ENCODE results near the gene NMT1. TPM values are rescaled to one million over a fixed set of nuclear protein-coding genes. Genes with fewer than 3 reads are reported as not detected.

The NMT1 gene
- total and polyA plus RNA-seq, 2 of the 13 experiments (the other 11 are each of a cell fraction or from before 2014, with no cell fraction given), result 75.7 to 142 TPM

DNA sequence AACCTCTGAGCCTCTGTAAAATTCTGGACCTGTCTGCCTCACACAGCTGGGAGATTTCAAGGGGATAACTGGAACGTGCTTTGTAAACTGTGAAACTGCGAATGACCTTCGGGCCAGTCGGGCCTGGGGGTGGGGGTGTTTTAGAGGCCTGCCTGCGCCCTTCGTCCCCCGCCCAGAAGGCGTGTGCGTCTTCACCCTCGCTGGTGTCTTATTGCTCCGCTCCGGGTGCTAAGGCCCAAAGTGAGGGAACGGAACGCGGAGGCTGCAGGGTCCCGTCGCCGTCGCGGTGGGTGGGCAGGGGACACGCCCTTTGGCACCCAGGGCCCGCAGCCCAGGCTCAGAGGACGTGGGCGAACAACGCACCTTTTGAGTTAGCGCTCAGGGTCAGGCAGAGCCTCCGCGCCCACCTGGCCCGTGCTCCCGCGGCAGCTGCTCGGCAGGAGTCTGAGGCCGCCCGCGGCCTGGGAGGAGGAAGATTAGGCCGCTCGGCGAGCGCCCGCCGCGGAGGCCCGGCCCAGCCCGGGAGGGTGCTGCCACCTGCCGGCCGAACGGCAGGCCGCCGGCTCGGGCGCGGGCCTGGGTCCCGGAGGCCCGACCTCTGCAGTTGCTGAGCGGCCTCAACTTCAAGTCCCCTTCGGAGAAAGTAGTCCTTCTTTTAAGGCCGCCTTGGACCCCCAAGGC lies 39.4 kb upstream of the NMT1 start (continued):
- TF ChIP-seq, protein P1, sequence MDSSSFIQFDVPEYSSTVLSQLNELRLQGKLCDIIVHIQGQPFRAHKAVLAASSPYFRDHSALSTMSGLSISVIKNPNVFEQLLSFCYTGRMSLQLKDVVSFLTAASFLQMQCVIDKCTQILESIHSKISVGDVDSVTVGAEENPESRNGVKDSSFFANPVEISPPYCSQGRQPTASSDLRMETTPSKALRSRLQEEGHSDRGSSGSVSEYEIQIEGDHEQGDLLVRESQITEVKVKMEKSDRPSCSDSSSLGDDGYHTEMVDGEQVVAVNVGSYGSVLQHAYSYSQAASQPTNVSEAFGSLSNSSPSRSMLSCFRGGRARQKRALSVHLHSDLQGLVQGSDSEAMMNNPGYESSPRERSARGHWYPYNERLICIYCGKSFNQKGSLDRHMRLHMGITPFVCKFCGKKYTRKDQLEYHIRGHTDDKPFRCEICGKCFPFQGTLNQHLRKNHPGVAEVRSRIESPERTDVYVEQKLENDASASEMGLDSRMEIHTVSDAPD (CRISPR knock-in tag; IDR thresholded peaks at IDR 0.05), result no peak
- no peak for TF ChIP-seq ZNF570 (CRISPR knock-in tag; IDR thresholded peaks at IDR 0.05; ENCODE audit: borderline replicate concordance)
- TF ChIP-seq, protein P2, sequence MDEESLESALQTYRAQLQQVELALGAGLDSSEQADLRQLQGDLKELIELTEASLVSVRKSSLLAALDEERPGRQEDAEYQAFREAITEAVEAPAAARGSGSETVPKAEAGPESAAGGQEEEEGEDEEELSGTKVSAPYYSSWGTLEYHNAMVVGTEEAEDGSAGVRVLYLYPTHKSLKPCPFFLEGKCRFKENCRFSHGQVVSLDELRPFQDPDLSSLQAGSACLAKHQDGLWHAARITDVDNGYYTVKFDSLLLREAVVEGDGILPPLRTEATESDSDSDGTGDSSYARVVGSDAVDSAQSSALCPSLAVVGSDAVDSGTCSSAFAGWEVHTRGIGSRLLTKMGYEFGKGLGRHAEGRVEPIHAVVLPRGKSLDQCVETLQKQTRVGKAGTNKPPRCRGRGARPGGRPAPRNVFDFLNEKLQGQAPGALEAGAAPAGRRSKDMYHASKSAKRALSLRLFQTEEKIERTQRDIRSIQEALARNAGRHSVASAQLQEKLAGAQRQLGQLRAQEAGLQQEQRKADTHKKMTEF (CRISPR knock-in tag; IDR thresholded peaks at IDR 0.05), result peak; percentile 94
- TF ChIP-seq PCBP2 (optimal IDR thresholded peaks at IDR 0.05; ENCODE audit: low read depth, low read length, poor library complexity, severe bottlenecking), result no peak
- TF ChIP-seq, protein P3, sequence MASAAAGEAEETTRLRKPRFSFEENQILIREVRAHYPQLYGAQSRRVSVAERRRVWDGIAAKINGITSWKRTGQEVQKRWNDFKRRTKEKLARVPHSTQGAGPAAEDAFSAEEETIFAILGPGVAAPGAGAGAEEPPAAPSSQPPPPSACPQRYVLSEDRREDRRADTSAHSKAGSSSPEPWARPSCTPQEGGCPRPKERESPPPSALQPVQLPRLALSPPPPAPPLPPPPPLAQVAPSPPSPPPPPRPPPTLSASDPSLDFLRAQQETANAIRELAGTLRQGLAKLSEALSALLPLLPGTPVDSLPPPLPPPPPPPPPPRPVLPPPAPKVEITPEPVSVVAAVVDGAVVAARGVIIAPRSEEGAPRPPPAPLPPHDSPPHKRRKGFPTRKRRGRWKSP (CRISPR knock-in tag; IDR thresholded peaks at IDR 0.05), result peak; percentile 70; the same call in 1 of the 2 replicates
- TF ChIP-seq, protein P4, sequence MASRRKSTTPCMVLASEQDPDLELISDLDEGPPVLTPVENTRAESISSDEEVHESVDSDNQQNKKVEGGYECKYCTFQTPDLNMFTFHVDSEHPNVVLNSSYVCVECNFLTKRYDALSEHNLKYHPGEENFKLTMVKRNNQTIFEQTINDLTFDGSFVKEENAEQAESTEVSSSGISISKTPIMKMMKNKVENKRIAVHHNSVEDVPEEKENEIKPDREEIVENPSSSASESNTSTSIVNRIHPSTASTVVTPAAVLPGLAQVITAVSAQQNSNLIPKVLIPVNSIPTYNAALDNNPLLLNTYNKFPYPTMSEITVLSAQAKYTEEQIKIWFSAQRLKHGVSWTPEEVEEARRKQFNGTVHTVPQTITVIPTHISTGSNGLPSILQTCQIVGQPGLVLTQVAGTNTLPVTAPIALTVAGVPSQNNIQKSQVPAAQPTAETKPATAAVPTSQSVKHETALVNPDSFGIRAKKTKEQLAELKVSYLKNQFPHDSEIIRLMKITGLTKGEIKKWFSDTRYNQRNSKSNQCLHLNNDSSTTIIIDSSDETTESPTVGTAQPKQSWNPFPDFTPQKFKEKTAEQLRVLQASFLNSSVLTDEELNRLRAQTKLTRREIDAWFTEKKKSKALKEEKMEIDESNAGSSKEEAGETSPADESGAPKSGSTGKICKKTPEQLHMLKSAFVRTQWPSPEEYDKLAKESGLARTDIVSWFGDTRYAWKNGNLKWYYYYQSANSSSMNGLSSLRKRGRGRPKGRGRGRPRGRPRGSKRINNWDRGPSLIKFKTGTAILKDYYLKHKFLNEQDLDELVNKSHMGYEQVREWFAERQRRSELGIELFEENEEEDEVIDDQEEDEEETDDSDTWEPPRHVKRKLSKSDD (CRISPR knock-in tag; IDR thresholded peaks at IDR 0.05; ENCODE audit: low read depth), result peak; percentile 73; the same call in 1 of the 2 replicates
- TF ChIP-seq ZNF292 (CRISPR knock-in tag; IDR thresholded peaks at IDR 0.05; ENCODE audit: borderline replicate concordance, low read depth), result peak; percentile 84; the same call in 1 of the 2 replicates
- TF ChIP-seq ZNF224 (CRISPR knock-in tag; IDR thresholded peaks at IDR 0.05), result 0 out of 2 replicates have a peak, but pooled peaks have one; percentile 52
- TF ChIP-seq ZNF841 (CRISPR knock-in tag; IDR thresholded peaks at IDR 0.05; ENCODE audit: borderline replicate concordance), result no peak
- peak; percentile 89 for TF ChIP-seq ZNF749 (CRISPR knock-in tag; IDR thresholded peaks at IDR 0.05; ENCODE audit: borderline replicate concordance)
- no peak for TF ChIP-seq NBN (conservative IDR thresholded peaks at IDR 0.05)
- TF ChIP-seq, protein P5, sequence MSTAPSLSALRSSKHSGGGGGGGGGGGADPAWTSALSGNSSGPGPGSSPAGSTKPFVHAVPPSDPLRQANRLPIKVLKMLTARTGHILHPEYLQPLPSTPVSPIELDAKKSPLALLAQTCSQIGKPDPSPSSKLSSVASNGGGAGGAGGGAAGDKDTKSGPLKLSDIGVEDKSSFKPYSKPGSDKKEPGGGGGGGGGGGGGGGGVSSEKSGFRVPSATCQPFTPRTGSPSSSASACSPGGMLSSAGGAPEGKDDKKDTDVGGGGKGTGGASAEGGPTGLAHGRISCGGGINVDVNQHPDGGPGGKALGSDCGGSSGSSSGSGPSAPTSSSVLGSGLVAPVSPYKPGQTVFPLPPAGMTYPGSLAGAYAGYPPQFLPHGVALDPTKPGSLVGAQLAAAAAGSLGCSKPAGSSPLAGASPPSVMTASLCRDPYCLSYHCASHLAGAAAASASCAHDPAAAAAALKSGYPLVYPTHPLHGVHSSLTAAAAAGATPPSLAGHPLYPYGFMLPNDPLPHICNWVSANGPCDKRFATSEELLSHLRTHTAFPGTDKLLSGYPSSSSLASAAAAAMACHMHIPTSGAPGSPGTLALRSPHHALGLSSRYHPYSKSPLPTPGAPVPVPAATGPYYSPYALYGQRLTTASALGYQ (CRISPR knock-in tag; IDR thresholded peaks at IDR 0.05), result 0 out of 2 replicates have a peak, but pooled peaks have one; percentile 30
- TF ChIP-seq, protein P6, sequence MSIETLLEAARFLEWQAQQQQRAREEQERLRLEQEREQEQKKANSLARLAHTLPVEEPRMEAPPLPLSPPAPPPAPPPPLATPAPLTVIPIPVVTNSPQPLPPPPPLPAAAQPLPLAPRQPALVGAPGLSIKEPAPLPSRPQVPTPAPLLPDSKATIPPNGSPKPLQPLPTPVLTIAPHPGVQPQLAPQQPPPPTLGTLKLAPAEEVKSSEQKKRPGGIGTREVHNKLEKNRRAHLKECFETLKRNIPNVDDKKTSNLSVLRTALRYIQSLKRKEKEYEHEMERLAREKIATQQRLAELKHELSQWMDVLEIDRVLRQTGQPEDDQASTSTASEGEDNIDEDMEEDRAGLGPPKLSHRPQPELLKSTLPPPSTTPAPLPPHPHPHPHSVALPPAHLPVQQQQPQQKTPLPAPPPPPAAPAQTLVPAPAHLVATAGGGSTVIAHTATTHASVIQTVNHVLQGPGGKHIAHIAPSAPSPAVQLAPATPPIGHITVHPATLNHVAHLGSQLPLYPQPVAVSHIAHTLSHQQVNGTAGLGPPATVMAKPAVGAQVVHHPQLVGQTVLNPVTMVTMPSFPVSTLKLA (IDR thresholded peaks at IDR 0.05), result no peak
- peak; percentile 73; the same call in 1 of the 2 replicates for TF ChIP-seq ZNF138 (CRISPR knock-in tag; IDR thresholded peaks at IDR 0.05; ENCODE audit: low read depth)
- TF ChIP-seq, protein P7, sequence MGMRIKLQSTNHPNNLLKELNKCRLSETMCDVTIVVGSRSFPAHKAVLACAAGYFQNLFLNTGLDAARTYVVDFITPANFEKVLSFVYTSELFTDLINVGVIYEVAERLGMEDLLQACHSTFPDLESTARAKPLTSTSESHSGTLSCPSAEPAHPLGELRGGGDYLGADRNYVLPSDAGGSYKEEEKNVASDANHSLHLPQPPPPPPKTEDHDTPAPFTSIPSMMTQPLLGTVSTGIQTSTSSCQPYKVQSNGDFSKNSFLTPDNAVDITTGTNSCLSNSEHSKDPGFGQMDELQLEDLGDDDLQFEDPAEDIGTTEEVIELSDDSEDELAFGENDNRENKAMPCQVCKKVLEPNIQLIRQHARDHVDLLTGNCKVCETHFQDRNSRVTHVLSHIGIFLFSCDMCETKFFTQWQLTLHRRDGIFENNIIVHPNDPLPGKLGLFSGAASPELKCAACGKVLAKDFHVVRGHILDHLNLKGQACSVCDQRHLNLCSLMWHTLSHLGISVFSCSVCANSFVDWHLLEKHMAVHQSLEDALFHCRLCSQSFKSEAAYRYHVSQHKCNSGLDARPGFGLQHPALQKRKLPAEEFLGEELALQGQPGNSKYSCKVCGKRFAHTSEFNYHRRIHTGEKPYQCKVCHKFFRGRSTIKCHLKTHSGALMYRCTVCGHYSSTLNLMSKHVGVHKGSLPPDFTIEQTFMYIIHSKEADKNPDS (CRISPR knock-in tag; IDR thresholded peaks at IDR 0.05), result peak; percentile 86; the same call in 1 of the 2 replicates

All from HepG2 (cell line).